Choroid plexus epithelial cell (primary cell): ENCODE results near the gene MRPL34.
A peak's percentile ranks its signal among the peaks of the same experiment; 100 is the strongest.

Experiments
- DNase-seq: peaks from one replicate; pipeline ENCODE4 v3.0.0-alpha.2; 2010; ENCODE audit warnings: low read depth
- H3K4me3 ChIP-seq: 2 replicates; pipeline ENCODE4 v1.5.1; 2011; ENCODE audit warnings: low read depth, mild to moderate bottlenecking, control low read depth, low read length, moderate library complexity
- CTCF ChIP-seq: conservative IDR thresholded peaks from 2 replicates; pipeline ENCODE4 v1.5.1; 2011; ENCODE audit warnings: low read depth, mild to moderate bottlenecking, control low read depth, inconsistent platforms, low read length, moderate library complexity

Gene MRPL34

DNA sequence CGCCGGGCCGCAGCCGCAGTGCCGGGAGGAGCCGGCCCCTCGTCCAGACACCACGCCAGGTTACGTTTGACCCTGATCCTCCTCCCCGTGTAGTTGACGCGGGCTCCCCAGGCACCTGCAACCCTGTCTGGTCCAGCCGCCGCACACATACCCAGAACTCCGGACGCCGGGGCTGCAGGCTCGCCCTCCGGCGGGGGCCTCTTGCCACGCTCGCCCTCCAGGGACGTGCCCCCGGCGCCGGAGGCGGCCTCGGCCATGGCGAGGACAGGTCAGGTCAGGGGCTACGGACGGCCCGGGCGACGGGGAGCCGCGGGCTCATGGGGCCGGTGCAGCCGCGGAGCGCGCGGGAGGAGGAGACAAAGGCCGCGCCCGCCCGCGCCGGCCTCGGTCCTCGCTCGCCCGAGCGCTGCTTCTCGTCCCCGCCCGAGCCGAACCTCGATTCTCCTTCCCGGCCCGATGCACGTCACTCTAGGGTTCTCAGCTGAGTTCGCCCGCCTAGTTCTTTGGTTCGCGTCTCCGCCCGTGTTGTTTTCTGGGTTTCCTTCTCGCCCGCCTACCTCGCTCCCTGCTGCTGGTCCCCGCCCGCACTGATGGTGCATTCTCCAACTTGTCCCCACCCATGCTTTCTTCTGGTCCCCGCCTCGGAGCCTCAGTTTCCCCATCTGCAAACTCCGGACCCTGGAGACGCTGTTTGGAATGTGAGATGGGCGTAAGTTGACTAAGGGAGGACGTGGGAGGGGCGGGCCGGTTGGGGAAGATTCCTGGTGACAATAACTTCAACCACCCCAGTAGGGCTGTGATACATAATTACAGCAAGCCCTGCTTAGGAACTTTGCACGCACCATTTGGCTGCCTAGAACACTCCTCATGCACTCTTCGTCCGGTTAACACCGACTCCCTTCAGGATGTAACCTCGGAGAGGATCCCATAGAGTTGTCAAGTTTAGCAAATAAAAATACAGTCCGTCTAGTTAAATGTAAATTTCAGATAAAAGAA lies 29.0 kb downstream of the MRPL34 start, which contains the start of gene ANO8:
TSS of gene ANO8 (minus strand) at position 442 of the 996 bp plus-strand sequence. CDS start at position 257, 185 bp downstream.
- no peak for TF ChIP-seq CTCF
- peak within 1 kb of the TSS; percentile 68 for H3K4me3 ChIP-seq
- peak; percentile 99 for DNase-seq

DNA sequence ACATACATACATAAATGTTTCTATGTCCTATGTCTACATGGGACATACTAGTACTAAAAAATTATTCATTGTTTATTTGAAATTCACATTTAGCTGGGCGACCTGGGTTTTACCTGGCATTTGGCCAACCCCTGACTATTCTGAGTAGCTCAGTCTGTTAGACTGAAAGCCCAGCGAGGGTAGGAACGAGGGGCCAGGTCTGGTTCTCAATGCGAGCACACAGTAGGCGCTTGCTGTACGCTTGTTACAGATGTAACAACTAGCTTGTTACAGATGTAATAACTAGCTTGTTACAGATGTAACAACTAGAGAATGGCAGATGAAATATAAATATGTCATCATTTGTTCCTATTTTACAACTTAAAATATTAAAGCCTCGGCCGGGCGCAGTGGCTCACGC lies 29.9 kb downstream of the MRPL34 start:
- H3K4me3 ChIP-seq: no peak overlapping the region
- no peak for TF ChIP-seq CTCF

DNA sequence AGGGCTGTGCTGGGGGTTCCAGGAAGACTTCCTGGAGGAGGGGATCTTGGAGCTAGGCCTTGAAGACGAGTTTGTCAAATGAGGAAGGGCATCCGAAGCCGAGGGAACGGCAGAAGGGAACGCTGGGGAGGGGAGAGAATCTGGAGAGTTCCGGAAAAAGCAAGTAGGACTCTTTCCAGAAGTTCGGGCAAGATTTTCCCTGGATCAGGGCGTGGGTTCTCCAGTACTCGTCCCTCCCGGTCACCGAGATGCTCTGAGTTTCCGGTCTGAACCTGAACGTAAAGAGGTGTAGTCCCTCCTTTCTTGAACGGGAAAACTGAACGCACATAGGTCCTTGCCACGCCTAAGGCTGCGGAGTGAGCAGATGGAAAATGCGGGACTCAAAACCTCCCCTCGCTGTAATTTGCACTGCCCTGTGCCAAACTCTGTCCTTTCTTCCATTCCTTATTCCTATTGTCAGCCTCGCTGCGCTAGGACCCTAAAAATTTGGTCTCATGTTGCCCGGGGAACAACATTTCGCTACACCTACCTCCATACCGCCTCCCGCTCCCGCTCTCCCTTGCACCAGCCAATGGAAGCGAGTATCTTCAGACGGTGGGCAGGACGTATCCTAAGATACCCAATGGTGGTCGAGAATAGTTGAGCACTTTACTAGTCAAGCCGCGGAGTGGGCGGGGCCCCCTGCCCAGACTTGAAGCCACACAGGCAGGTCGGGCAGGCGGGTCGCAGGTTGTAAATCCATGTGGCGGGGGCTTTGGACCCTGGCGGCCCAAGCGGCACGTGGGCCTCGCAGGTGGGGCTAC lies 31.4 kb downstream of the MRPL34 start, which contains the start of gene GTPBP3:
TSS of gene GTPBP3 (plus strand) at position 682 of the 803 bp plus-strand sequence. CDS start at position 741, 59 bp downstream.
- peak within 1 kb of the TSS; percentile 82 for H3K4me3 ChIP-seq
- no peak for TF ChIP-seq CTCF
- DNase-seq: peak; percentile 99

More for the DNA sequence above, 29.9 kb downstream of the MRPL34 start:
- DNase-seq: no peak

DNA sequence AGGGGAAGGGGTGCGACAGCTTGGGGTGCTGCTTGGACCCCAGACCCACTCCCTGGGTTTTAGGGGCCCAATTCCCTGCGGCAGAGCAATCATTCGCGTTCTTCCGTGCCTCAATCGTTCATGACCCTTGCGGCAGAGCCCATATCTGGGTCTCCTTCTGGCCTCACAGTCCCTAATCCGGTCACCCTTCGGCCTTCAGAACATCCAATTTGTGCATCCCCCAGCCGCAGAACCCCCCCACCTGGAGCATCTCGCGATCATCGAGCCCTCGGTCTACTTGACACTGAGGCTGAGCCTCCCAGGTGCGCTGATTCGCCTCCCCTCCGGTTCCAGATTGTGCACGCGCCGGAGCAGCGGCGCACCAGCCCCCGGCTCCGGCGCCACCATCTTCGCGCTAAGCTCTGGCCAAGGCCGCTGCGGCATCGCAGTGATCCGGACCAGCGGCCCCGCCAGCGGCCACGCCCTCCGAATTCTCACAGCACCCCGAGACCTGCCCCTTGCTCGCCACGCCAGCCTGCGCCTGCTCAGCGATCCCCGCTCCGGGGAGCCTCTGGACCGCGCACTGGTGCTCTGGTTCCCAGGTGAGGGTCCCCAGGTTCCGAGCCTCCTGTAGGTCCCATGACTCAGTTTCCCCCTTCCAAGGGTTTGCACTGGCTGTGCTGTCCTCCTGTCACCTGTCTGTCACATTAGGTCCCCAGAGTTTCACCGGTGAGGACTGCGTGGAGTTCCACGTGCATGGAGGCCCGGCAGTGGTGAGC lies 32.2 kb downstream of the MRPL34 start:
- peak overlapping the region; percentile 82 for H3K4me3 ChIP-seq
- no peak for TF ChIP-seq CTCF
- DNase-seq: no peak

DNA sequence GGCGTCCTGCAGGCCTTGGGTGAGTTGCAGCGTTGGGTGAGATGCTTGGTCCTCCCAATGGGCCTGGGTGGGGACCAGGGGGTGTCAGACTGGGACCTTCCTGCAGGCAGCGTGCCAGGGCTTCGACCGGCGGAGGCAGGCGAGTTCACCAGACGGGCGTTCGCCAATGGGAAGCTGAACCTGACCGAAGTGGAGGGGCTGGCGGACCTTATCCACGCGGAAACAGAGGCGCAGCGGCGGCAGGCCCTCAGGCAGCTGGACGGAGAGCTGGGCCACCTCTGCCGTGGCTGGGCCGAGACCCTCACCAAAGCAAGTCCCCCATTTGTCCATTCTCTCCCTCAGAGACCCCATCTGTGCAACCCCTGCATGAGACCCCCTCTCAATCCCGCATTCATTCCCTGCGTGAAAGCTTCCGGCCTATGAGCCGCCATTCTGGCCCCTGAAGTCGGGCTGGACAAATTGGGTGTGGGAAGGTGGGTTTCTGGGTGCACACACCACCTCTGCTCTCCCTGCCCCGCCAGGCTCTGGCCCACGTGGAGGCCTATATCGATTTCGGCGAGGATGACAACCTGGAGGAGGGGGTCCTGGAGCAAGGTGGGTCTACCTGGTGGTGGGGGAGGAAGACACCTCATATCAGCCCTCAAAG lies 32.9 kb downstream of the MRPL34 start:
- no peak for TF ChIP-seq CTCF
- peak overlapping the region; percentile 82 for H3K4me3 ChIP-seq
- no peak for DNase-seq
